ENCODE data around the gene PDCD10. TPM values are rescaled to one million over a fixed set of nuclear protein-coding genes. Genes with fewer than 3 reads are reported as not detected.

The PDCD10 gene
- 133 and 153 TPM in 2 replicates for total RNA-seq

DNA sequence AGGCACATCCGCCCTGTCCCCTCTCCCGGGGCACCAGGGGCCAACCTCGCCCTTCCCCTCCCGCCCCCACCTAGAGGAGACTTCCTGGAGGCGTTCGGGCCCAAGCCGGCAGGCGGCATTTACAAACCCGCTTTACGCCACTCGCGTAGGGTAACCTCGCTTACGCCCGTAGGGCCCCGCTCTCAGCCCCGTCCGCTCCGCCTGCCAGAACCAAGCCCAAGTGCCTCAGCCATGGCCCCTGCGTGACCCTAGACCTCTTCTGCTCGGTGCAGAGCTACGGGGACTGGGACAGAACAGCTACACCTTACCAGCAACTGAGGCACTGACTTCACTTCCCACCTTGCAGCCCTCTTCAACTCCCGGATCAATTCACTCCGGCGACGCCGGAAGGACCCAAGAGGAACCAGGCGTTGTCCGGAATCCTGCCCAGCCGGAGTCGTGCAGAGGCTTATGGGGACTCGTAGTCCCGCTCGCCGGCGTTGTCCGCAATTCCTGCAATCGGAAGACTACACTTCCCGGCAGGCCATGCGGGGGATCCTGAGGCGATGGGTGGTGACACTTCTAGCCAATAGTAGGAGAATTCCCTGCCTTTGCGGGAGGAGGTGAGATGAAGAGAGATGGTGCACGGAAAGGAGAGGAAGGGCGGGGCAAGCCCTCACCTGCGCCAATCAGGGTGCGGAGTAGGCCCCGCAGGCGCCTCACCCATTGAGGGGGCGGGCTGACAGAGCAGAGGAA lies at the start of gene PDCD10:
Gene PDCD10, minus strand, starts transcription at position 395 of the 735 bp plus-strand sequence. CDS start 14,735 bp downstream, outside the sequence.
- peak; percentile 98 for DNase-seq (ENCODE audit: low read depth)

DNA sequence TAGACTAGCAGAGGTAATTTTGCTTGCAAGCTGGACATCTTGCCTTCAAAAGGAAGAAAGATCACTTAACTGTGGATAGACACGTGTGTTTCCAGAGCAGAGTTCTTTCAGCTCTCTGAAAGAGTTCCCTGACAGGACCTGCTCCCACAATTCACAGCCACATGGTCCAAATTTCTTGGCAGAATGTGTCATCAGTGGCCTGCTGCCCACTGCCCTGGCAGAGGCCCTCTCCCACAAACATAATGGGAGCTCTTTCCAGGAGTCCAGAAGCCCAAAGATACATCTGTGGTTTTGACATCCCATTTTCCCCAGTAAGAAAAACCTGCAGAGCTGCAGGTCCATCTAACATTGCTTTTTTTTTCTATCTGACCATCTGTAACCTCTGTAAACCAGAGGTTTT lies 49.1 kb upstream of the PDCD10 start:
- DNase-seq (ENCODE audit: low read depth), result no peak

DNA sequence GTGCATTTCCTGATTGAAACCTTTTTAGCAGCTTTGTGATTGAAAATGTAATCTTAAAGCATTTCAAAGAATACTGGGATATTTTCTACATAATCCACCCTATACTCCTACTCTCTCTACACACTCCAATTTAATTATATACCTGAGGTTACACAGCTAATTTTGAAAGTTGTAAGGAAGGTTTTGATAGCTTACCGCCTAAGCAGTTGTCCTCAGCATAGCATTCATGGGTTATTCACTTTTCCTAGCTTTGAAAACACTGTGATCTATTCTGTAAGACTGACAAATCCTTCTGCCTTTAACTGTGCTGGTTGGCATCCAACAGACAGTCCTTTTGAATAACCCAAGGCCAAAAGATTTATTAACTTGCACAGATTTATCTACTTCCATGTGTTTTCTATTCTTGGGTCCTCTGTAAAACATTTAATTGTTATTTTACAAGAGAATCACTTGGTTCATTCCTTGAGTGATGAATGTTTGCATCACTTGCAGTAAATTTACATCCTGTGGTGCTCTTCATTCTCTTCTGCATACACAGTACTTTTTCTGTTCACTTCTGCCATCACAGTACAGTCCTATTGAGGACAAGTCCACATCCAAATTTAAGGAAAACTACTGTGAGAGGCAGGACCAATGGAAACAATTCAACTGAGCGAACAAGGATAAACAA lies 45.7 kb upstream of the PDCD10 start:
- no peak for DNase-seq (ENCODE audit: low read depth)

DNA sequence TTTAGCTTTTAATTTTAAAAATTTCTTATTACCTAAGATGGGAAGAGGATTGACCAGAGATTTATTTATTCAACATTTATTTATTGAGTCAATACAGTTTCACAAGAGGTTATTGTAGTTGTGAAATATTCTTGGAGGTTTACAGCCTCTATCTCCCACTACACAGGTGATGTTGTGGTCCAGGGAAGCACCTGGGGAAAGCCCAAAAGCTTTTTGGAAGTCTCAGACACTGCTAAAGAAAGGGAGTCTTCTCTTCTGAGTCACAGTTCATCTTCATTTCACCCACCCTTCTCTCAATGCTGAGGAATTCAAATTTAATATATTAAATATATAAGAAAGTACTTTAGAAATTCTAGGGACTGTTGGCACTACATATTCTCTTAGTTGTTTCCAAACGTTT lies 42.7 kb upstream of the PDCD10 start:
- DNase-seq (ENCODE audit: low read depth), result no peak

DNA sequence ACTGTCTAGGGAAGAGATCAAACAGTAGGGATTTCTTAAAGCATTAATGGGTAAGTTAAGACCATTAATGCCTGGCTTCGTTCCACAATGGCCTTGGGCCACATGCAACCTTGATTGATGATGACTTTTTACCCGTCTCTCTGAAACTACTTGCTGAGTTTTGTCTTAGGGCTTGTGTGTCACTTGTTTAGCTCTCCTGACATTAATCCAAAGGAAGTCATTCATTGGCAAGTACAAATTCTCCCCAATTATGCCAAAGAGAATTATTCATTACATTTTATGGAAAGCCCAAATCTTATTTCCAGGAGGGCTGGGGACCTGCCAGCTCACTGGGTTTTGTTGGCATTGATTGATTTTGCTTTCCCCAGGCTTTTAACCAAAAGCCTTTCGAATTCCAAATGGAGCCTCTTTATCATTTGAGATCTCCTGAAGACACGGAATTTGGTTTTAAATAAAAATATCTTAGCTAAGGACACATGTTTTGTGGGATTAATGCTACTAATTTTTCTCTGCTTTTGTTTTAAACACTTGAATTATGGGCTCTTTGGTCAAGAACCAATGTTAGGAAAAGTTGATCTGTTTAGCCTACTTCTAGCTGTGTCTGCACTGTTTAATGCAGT lies 41.5 kb upstream of the PDCD10 start:
- DNase-seq (ENCODE audit: low read depth), result no peak

DNA sequence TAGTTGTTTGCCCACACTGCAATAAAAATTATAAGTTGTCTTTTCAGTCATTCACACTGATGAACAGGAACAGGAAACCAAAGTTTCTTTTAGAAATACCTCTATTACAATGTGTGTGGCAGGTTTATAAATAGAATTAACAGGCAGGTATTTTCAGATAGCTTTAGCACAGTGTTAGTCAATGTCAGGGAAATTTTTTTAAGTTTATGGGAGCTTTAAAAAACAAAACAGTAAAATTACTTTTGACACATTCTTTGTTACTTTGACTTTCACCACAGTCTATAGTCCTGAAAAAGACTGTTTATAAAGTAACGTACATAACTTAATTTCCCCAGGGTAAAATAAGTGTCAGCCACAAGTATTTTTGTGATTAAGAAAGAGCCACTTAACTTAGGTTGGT lies 38.9 kb upstream of the PDCD10 start:
- no peak for DNase-seq (ENCODE audit: low read depth)

DNA sequence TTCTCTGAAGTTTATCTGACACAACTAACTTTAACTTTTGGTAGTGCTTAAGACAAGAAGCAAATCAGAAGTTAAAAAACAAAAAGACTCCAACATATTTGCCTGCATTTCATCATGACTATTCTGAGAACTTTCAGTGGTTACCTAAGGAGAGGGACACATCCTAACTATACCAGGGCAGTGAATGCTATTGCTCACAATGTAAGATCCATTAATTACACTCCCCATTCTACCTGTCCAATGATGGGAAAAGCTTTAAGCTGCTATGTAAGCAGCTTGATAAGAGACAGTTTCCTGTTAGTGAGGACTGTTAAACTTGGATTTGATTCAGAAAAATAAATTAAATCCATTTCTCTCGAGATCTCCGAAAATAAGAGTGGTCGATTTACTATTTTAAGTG lies 38.3 kb upstream of the PDCD10 start:
- DNase-seq (ENCODE audit: low read depth), result no peak

DNA sequence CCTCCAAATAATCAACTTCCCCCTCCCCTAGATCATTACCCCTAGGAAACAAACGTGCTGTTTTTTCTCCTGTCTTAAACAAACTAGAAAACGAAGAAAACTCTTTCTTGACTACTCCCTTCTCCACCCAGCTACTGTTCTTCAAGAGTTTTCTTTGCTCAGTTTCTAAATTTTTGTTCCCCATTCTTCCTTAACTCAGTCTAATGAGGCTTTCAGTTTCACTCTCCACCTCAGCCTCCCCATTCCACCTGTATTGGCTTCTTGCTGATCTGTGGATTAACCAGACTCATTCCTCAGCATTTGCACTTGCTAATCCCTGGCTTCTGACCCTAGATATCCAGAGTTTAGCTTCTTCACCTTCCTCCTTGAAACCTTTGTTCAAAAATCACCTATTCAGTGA lies 27.6 kb upstream of the PDCD10 start:
- no peak for DNase-seq (ENCODE audit: low read depth)

DNA sequence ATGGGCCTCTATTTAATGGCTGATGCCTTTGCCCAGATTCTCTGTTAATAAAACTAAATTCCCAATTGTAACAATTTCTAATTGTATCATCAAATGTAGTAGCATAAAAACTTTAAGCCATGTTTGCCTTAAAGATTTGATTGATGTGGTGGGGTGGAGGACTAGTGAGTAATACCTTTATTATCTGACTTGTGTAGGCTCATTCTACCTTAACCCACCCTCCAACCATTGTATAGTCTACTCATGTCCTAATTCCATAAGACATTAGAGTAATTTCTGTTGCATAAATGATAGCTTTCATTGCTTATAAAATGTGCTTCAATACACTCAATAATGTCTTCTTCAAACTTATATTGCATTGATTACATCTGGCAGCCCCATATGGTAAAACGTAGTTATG lies 26.6 kb upstream of the PDCD10 start:
- no peak for DNase-seq (ENCODE audit: low read depth)

DNA sequence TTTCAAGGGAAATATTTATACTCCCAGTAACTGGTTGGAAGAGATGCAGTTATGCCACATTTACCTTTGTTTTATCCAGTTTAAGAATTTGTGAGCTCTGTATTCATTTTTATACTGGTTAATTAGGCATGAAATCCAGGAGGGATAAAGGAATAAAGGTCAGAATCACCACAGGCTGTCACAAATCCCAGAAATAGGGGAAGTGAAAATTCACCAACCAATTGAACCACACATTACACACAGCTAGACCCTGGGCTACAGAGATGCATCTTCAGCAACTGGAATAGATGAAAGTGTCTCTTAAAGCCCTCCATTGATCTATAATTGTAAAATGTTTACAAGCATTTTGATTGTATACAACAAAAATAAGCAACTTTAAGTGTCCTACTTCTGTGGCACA lies 19.4 kb upstream of the PDCD10 start:
- no peak for DNase-seq (ENCODE audit: low read depth)

DNA sequence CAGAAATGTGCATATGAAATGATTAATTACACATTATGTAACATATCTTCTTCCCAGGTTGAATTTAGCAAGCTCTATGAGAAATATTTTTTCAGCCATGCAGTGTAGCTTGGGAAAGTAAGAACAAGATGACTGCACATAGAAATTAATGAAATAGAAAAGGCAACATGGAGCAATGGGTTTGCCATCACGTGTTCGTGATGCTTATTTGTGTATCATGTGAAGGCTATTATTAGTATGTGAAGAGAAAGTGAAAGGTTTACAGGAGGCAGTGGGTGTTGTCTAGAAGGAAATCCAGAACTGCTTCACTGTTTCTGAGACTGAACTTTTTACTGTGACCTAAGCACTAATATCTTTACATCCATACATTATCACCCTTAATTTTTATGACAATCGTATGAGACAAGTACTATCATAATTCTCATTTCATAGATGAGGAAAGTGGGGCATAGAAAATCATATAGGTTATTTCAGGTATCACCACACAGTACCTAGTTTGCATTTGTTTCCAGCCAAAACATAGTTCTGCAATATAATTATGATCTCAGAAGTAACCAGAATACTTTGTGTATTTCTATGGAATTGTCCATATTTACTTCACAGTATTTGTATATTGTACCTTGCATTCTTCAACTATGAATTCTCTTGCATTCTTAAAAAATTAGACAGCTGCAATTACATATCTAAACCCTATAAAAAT lies 15.7 kb upstream of the PDCD10 start:
- DNase-seq (ENCODE audit: low read depth), result no peak

DNA sequence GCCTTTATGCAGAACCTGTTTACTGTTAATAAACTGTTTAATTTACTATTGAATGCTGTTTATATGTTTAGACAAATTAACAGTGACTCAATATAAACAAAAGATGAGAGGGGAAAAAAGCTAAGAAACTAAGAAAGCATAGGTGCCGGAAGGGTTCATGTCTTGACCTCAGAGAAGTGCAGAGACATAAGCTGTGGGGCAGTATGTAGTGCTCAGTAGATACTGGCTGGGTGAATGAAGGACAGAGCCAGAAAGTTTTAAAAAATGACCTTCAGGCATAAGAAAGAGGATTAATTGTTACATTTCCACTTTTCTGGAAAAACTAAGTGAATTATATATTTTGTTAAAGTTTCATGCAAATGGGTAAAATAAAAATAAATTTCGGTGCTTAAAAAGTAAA lies 15.0 kb upstream of the PDCD10 start:
- no peak for DNase-seq (ENCODE audit: low read depth)

DNA sequence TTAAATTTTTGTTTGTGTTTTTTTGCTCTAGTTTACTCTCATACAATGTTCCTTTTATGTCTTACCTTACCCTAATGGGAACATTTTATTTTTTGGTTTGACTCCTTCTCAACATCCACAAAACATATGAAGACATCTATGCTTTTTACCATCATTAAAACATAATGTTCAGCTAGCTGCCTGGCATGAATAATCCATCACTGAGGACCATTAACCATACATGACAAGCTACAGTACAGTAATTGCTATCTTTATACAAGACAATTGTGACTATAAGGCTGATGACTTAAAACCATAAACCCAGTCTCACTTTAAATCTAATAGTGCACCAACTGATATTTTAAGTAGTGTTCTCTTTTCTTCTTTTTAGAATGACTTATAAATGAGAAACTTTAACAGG lies 14.5 kb upstream of the PDCD10 start:
- DNase-seq (ENCODE audit: low read depth), result no peak

DNA sequence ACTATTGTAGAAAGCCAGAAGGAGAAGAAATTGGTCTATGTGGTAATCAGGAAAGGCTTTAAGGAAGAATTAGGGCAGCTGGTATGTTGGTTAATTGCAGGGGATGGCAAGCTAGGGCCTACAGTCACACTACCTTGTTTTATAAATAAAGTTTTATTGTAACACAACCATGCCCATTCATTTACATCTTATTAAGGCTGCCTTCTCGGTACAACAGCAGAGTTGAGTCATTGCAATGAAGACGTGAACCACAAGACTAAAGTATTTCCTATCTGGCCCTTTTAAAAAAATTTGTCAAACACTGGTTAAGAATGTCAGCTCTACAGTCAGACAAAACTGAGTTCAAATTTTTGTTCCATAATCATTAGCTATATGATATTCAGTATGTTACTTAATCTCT lies 9.1 kb upstream of the PDCD10 start:
- no peak for DNase-seq (ENCODE audit: low read depth)

DNA sequence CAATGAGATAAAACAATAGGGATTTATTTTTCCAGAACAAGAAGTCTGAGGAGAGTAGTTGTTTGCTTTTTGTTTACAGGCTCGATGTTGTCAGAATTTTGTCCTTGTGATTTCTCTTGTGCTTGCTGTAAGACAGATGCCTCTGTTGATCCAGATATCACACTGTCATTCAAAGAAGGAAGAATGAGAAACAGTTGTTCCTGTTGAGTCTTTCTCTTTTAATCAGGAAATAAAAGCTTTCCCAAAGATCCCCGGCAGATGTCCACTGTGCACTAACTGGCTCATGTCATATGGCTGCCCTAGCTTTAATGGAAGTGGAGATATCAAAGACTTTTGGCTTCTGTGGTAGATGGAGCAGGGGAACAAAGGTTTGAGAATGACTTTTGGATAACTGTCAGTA lies 7.6 kb upstream of the PDCD10 start:
- DNase-seq (ENCODE audit: low read depth), result no peak

DNA sequence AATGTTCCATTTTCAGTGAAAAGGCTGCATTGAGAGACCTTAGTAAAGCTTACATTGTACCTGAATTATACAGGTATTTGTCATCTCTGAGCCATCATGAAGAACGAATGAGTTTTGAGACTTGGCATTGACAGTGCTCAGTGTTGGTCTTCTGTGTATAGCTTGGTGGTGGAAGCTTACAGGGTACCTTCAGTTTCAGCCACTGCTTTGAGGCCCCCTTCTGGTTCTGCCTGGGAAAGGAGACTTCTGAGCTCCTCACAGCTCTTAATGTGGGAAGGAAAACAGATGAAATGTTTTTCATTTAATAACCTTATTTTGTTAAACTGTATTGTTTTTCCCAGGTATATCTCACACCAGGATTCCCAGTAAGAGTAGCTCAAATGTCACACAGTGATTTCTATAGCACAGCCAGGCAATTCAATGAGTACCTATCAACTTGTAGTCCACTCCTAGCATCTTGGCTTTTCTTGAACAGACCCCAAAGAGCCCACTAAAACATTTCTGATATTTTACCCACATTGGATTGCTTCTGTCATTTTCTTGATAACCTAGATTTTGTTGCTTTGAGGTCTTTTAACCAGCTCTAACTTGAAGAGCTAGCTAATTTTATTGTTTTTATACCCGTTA lies 6.4 kb upstream of the PDCD10 start:
- peak; percentile 41 for DNase-seq (ENCODE audit: low read depth)

DNA sequence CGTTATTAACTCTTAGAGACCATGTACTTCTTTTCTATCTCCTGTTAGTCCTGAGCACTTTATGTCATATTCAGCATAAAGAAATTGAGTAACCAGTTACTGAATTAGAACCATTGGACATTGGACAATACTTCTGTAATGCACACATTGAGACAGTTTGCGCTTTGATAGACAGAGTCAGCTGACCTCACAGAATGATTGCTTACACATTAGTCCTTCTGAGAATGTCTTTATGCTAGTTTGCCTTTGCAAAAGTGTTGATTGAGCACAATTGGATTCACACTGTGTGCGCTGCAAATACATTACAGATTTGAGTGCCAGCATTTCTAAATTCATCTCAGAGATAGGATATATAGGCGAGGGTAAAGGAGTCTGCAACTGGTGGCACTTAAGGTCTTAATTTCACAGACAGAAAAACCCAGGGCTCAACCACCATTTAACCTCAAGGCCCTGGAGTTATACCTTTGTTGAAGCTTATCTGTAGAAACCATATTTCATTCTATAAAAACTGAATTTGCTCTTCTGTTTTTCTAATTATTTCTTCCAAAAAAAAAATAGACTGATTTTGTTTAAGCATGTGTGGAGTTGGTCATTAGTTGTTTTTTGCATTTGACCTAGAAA lies 4.6 kb upstream of the PDCD10 start:
- no peak for DNase-seq (ENCODE audit: low read depth)

DNA sequence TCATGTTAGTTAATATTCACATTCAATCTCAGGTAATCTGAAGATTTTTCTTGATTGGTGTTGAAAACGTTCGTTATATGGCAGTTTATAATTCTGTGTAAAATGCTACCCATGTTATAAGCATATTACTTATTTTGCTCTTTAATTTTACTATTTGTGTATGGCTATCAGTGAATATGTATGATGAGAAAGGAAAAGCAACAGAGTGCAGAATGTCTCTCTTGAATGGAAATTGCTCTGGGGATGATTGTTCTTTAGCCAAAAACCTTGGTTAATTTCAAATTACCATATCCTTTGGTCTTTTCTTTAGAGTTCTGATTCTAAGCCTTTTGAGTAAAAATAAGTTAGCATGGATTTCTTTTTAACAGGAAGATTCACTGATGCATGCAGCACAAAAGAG lies 3.3 kb upstream of the PDCD10 start:
- DNase-seq (ENCODE audit: low read depth), result no peak

DNA sequence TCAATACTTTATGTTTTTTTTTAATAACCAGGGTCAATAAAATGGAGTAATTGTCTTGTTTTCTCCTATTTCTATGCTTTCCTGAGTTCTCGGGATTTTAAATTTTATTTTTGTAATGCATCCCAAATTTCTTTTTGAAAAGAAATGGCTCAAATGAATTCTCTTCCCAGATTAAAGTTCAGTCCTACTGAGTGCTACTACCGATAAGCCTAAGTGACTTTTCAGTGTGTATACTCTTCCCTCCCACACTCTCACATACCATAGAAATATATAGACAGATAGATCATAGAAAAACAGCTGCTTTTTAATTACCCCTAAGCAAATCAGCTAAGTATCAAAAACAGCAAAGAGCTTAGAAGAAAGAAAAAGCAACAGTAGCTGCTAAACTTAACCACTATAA lies 2.3 kb upstream of the PDCD10 start:
- DNase-seq (ENCODE audit: low read depth), result no peak

DNA sequence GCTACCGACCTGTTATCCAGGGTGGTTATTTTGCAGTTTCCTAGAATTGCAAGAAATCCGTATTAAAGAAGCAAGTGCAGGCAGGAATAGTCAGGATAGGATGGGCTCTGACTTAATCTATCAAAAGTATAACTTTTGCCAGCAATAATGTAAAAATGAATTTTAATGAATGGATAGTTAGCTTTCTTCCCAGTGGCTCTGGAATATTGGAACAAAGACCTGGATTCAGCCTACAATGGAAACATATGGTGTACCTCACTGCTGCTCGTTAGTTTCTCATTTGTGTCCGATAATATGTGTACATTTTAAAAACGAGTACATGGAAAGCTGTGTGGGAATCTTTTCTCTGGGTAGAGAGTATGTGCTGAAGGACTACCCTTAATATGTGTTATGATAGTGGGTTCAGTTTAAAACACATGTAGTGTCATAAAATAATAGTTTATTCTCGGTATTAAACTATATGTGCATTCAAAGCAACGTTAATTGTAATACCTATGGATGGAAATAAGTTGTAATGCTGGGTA lies 1.6 kb upstream of the PDCD10 start:
- DNase-seq (ENCODE audit: low read depth), result no peak

Data from renal cortical epithelial cell (primary cell).